Left cardiac atrium (tissue), 4 donors: Measurements from ENCODE around the gene MLN. TPM values are rescaled to one million over a fixed set of nuclear protein-coding genes. Genes with fewer than 3 reads are reported as not detected.
A peak's percentile ranks its signal among the peaks of the same experiment; 100 is the strongest.

Source experiments
- ATAC-seq, 2 donors: fragments of 200-7000 bp; cut with Tn5 transposase; one replicate each; pipeline ENCODE4 v1.9.1; 2020; ENCODE audit warnings: mild to moderate bottlenecking in 2 of 2, moderate library complexity in 2 of 2
- DNase-seq: peaks from one replicate; pipeline ENCODE4 v3.0.0-alpha.2; 2020
- intact Hi-C, 2 donors: fragments of 100-400 bp; cut with DNase I; formaldehyde crosslinking; loops; one replicate each; pipeline versions ENCODE4 v1.14.1 to v1.15.1; 2022 to 2023
- total RNA-seq, 2 donors: library from RNA; stranded (reverse); fragmentation: NEBNext Ultra II Directional; extraction: Animal tissue kit (Norgen Biotek cat#: 25700); gene quantifications; one replicate each; pipeline ENCODE4 v1.2.1, GENCODE V29; 2021
- donor health status: DM: no; HTN: yes; CAD: no.
- donor health status: DM: no; HTN: yes; CAD: no; lungs with severe emphysema.
- donor health status: DM: yes; HTN: yes; CAD: no.
- donor health status: Dilated cardiomyopathy.

Gene MLN
- total RNA-seq, 2 donors from 2014 or later, result not detected

DNA sequence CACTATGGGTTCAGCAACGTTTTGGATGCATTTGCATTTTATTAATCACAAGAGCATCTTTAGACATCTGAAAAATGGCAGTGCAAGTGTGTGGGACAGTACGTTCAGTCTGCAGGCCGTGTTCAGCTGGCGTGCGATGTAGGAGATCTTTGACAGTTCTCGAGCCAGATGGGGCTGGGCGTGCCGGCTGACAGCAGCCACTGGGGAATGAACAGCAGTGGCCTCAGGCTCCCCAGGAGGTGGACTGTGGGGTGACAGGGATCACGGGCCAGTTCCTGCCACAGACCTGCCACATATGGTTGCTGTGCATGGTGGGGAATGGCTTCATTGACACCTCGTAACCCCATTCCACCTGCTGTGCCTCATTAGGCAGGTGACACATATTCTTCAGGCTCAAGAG is 16.4 kb upstream of the MLN start:
- intact Hi-C loops, result no loop called here
- DNase-seq (no peak), ATAC-seq (no peak)

DNA sequence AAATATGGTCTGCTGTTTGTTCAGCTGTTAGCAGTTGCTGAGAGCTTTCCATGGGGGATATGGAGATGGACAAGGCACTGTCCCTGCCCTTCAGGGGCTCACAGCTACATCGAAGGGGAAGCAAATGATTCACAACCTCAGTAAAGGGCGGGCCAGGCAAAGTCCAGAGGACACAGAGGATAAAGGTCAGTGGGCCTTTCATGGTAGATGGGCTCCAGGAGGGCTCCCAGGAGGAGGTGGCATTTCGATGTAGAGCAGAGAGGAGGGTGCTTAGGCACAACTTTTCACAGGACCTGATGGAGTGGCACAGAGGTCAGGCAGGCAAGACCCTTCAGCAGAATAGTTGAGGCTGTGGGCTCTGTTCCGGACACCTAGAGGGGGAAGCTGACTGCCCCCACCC is 15.2 kb upstream of the MLN start:
- no peak for DNase-seq
- intact Hi-C loops, result no loop called here
- no peak for ATAC-seq

DNA sequence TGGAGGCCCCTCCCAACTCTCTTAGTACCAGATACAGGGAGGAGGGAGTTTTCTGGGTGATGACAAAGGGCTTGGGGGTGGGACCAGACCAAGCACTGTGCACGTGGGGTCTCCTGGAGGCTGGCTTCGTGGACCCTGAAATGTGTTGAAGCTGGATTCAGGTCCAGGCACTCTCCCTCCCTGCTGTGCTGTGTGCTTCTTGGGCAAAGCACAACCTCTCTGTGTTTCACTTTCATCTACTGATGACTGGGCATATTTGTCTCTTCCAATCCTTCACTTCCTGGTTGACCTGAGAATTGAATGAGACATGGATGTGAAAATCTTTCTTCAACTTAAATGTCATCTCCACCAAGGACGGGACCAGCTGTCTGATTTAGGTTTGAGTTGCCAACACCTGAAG is 14.5 kb upstream of the MLN start:
- no peak for ATAC-seq
- DNase-seq, result no peak
- intact Hi-C loops, result no loop called here

GRCh38 chr6:33817489-33817888 is 13.7 kb upstream of the MLN start:
- intact Hi-C loops, result no loop called here
- ATAC-seq (no peak), DNase-seq (no peak)

DNA sequence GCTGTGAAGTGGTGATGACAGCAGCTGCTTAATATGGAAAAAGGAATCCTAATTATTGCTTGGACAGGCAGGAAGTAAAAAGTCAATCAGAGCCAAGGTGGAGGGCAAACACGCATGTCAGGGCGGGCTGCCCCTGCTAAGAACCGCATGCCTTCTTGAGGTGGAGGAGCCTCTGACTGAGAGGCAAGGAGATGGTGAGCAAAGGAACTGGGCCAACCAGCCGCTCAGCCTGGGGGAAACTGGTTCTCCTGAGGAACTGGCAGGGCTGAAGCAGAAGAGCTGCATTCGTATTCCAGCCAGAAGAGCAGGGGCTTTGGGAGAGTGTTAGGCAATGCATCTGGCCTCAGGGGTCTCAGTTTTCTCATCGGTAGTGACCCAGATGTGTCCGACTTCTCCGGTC is 13.1 kb upstream of the MLN start:
- ATAC-seq, result no peak
- no peak for DNase-seq

GRCh38 chr6:33815854-33816253 is 12.1 kb upstream of the MLN start:
- no peak for ATAC-seq
- intact Hi-C loops, result no loop called here
- DNase-seq, result no peak

More for the DNA sequence above, 13.1 kb upstream of the MLN start:
- intact Hi-C loops, result no loop called here

GRCh38 chr6:33813990-33814985 is 10.5 kb upstream of the MLN start:
- ATAC-seq (no peak), DNase-seq (no peak)
- intact Hi-C loops, result no loop called here

- ATAC-seq (no peak), DNase-seq (no peak)
- intact Hi-C loops, result no loop called here
Observed at GRCh38 chr6:33813246-33813904, 9.6 kb upstream of the MLN start.

- ATAC-seq (peak; percentile 51 to 70), DNase-seq (no peak)
- intact Hi-C loops, result no loop called here
Observed at GRCh38 chr6:33812669-33813068, 8.9 kb upstream of the MLN start.

GRCh38 chr6:33809594-33809993 is 5.8 kb upstream of the MLN start:
- ATAC-seq, result no peak
- no peak for DNase-seq
- intact Hi-C loops, result no loop called here

DNA sequence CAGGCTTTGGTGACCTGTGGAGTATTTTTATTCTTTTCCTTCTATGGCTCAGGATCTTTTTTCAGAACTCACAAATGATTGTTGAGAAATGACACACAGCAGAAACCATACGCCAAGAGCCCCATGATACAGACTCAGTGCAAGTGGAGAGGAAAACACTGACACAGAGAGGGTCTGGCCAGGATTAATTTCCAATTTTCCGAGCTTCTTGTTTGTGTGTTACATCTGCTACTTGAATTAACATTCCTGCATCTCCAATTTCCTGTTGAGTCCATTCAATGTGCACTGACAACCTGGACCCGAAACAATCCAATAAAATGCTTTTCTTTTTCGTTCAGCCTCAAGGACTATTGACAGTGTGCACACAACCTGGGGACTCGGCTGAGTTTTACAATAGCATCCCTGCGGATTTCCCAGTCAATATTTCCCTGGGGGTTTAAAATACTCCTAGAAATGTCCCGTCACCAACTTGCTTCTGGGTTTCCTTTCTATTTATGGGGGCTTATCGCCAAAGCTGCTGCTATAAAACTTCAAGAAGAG is 4.9 kb upstream of the MLN start:
- no peak for DNase-seq
- ATAC-seq, result no peak
- intact Hi-C loops, result no loop called here

- intact Hi-C loops, result no loop called here
- ATAC-seq (no peak), DNase-seq (no peak)
Observed at GRCh38 chr6:33807606-33808005, 3.8 kb upstream of the MLN start.

GRCh38 chr6:33806841-33807240 is 3.0 kb upstream of the MLN start:
- DNase-seq (no peak), ATAC-seq (no peak)
- intact Hi-C loops, result no loop called here

GRCh38 chr6:33802186-33802958 is 1.4 kb downstream of the MLN start:
- ATAC-seq (no peak), DNase-seq (no peak)
- intact Hi-C loops, result no loop called here

GRCh38 chr6:33801611-33802010 is 2.2 kb downstream of the MLN start:
- ATAC-seq, result no peak
- intact Hi-C loops, result no loop called here
- DNase-seq, result no peak

DNA sequence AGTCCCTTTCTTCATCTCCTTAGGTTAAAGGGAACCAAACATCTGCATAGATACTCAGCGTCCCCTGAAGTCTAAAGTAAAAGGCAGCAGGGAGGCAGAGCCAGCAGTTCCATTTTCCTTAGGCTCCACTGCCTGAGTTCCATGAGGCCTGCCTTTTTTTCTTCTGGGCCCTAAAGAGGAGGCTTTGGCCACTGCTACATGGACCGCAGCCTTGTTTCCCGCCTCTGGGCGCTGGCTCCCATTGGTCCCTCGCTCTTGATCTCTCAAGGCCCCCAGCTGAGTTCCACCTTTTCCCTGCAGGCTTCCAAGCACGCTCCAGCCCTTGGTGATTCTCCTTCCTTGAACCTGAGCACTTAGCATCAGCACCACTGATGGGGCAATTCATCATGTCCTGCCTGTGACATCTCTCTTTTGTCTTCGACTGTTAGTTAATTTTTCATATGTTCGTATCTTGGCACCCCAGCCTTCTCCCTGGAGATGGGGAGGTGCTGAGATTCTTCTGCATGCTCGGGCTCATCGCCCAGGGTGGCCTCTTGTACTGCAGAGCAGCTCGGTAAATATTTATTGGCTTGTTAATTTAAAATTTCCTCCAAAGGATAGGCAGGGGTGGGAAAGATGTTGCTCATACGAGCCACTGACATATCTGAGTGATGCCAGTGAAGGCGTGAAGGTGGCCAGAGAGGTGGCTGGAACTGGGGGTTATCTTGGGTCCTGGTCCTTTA is 3.4 kb downstream of the MLN start:
- ATAC-seq, result no peak
- intact Hi-C loops, result no loop called here
- DNase-seq, result no peak

GRCh38 chr6:33799454-33800113 is 4.2 kb downstream of the MLN start:
- intact Hi-C loops, result no loop called here
- no peak for DNase-seq
- ATAC-seq, result no peak

GRCh38 chr6:33798343-33798848 is 5.4 kb downstream of the MLN start:
- ATAC-seq (no peak), DNase-seq (no peak)
- intact Hi-C loops, result no loop called here
